A549 (cell line): ENCODE results near the gene SIGLEC9. TPM values are rescaled to one million over a fixed set of nuclear protein-coding genes. Genes with fewer than 3 reads are reported as not detected.

ENCODE experiments used
- ATAC-seq, 2 experiments: fragments of 200-7000 bp in 1 of 2; fragments of >200 bp in 1 of 2; cut with Nextera tagmentation in 1 of 2; cut with Tn5 transposase in 1 of 2; 3 replicates each; pipeline versions ENCODE4 v1.8.0 to v1.9.1; 2018 to 2020; ENCODE audit warnings: mild to moderate bottlenecking in 1 of 2, moderate library complexity in 1 of 2
- CTCF ChIA-PET: fragments of 300-600 bp; sonication (Branson Sonifier 250); formaldehyde crosslinking; extraction: SDS; loops from one replicate; lab custom pipeline; 2021; ENCODE audit warnings: antibody characterized with exemption, inconsistent platforms; lab: Yijun Ruan, JAX
- POLR2A ChIA-PET: fragments of 350-600 bp; formaldehyde crosslinking; extraction: SDS; loops from one replicate; lab custom pipeline; 2021; ENCODE audit warnings: antibody characterized with exemption, inconsistent platforms; lab: Yijun Ruan, JAX
- DNase-seq, 2 experiments: peaks; one replicate each; pipeline versions ENCODE4 v3.0.0 to v3.0.0-alpha.2; 2011 to 2016; ENCODE audit warnings: low read depth in 1 of 2, low spot score in 1 of 2
- FAIRE-seq: peaks from 2 replicates; lab custom pipeline; 2011; peaks lifted over from hg19 to GRCh38; lab: Jason Lieb, UNC
- H3K27ac ChIP-seq, 2 experiments: fragments of >200 bp; sonication (Bioruptor Twin); formaldehyde crosslinking; 3 replicates each; pipeline ENCODE4 v1.5.1; 2016 to 2017
- H3K4me1 ChIP-seq: fragments of >200 bp; sonication (Bioruptor Twin); formaldehyde crosslinking; 3 replicates; pipeline ENCODE4 v1.6.1; 2016
- H3K4me2 ChIP-seq: fragments of >200 bp; sonication (Bioruptor Twin); formaldehyde crosslinking; 3 replicates; pipeline ENCODE4 v1.6.1; 2016
- H3K4me3 ChIP-seq: fragments of >200 bp; sonication (Bioruptor Twin); formaldehyde crosslinking; 3 replicates; pipeline ENCODE4 v1.5.1; 2016
- H3K9me3 ChIP-seq: fragments of >200 bp; sonication (Bioruptor Twin); formaldehyde crosslinking; 3 replicates; pipeline ENCODE4 v1.6.1; 2016
- CBX2 ChIP-seq: fragments of 200-600 bp; sonication (generic); IDR thresholded peaks from 2 replicates; pipeline ENCODE4 v1.6.1; 2016; ENCODE audit warnings: low read depth, mild to moderate bottlenecking, borderline replicate concordance
- CBX8 ChIP-seq: fragments of 200-600 bp; sonication (generic); IDR thresholded peaks from 2 replicates; pipeline ENCODE4 v1.6.1; 2016
- CEBPB ChIP-seq, 2 experiments: fragments of >200 bp in 1 of 2; sonication (Bioruptor Twin) in 1 of 2; formaldehyde crosslinking in 1 of 2; IDR thresholded peaks; 2 replicates each; pipeline ENCODE4 v1.6.1; 2012 to 2016
- CTCF ChIP-seq: fragments of >200 bp; sonication (Bioruptor Twin); formaldehyde crosslinking; IDR thresholded peaks from 3 replicates; pipeline ENCODE4 v1.5.1; 2016
- EHMT2 ChIP-seq: fragments of 200-600 bp; sonication (generic); IDR thresholded peaks from 2 replicates; pipeline ENCODE4 v1.6.1; 2016; ENCODE audit warnings: antibody characterized with exemption, low read depth, mild to moderate bottlenecking, moderate library complexity
- ELK1 ChIP-seq: fragments of 150-350 bp; IDR thresholded peaks from 2 replicates; pipeline ENCODE4 v1.6.1; 2014; ENCODE audit warnings: low read depth, mild to moderate bottlenecking, low read length
- GATA3 ChIP-seq: IDR thresholded peaks from 2 replicates; pipeline ENCODE4 v1.6.1; 2012; ENCODE audit warnings: borderline replicate concordance
- HDAC2 ChIP-seq: fragments of 200-600 bp; sonication (generic); IDR thresholded peaks from 2 replicates; pipeline ENCODE4 v1.6.1; 2016
- KDM5A ChIP-seq: fragments of 200-600 bp; sonication (generic); IDR thresholded peaks from 2 replicates; pipeline ENCODE4 v1.6.1; 2016; ENCODE audit warnings: antibody characterized with exemption, mild to moderate bottlenecking
- MAFK ChIP-seq: fragments of 450-650 bp; IDR thresholded peaks from 2 replicates; pipeline ENCODE4 v1.6.1; 2014; ENCODE audit not compliant: partially characterized antibody
- MAX ChIP-seq: IDR thresholded peaks from 2 replicates; pipeline ENCODE4 v1.6.1; 2012
- MAZ ChIP-seq: fragments of 150-350 bp; IDR thresholded peaks from 2 replicates; pipeline ENCODE4 v1.6.1; 2014; ENCODE audit warnings: antibody characterized with exemption, low read depth, low read length, borderline replicate concordance
- NFE2L2 ChIP-seq: fragments of 150-350 bp; conservative IDR thresholded peaks from 2 replicates; pipeline ENCODE4 v1.6.1; 2014; ENCODE audit warnings: low read length
- NPAS2 ChIP-seq: fragments of 250-450 bp; sonication (Bioruptor Pico); IDR thresholded peaks from 2 replicates; pipeline ENCODE4 v1.8.0; 2022; ENCODE audit warnings: mild to moderate bottlenecking, moderate library complexity, borderline replicate concordance
- PBX3 ChIP-seq: IDR thresholded peaks from 2 replicates; pipeline ENCODE4 v1.6.1; 2012
- PHF8 ChIP-seq: fragments of 200-600 bp; sonication (generic); IDR thresholded peaks from 2 replicates; pipeline ENCODE4 v1.6.1; 2016; ENCODE audit warnings: low read depth, mild to moderate bottlenecking, antibody characterized with exemption, moderate library complexity, borderline replicate concordance
- POLR2A ChIP-seq: IDR thresholded peaks from 2 replicates; pipeline ENCODE4 v1.6.1; 2012; ENCODE audit warnings: mild to moderate bottlenecking, low read length
- RAD21 ChIP-seq, 2 experiments: fragments of >200 bp in 1 of 2; sonication (Bioruptor Twin) in 1 of 2; formaldehyde crosslinking in 1 of 2; IDR thresholded peaks in 1 of 2; conservative IDR thresholded peaks in 1 of 2; 2 replicates in 1 of 2; 3 replicates in 1 of 2; pipeline ENCODE4 v1.6.1; 2012 to 2018; ENCODE audit warnings: inconsistent platforms in 1 of 2
- RCOR1 ChIP-seq: fragments of 150-350 bp; IDR thresholded peaks from 2 replicates; pipeline ENCODE4 v1.6.1; 2014; ENCODE audit warnings: antibody characterized with exemption, low read length, low read depth
- RFX5 ChIP-seq: fragments of 450-650 bp; IDR thresholded peaks from 2 replicates; pipeline ENCODE4 v1.7.1; 2014; ENCODE audit warnings: antibody characterized with exemption, mild to moderate bottlenecking, moderate library complexity
- RNF2 ChIP-seq: fragments of 200-600 bp; sonication (generic); IDR thresholded peaks from 2 replicates; pipeline ENCODE4 v1.6.1; 2016; ENCODE audit warnings: low read depth, mild to moderate bottlenecking, antibody characterized with exemption, moderate library complexity, borderline replicate concordance
- SMC3 ChIP-seq: fragments of >200 bp; sonication (Bioruptor Twin); formaldehyde crosslinking; IDR thresholded peaks from 3 replicates; pipeline ENCODE4 v1.6.1; 2018; ENCODE audit warnings: inconsistent platforms
- ZC3H11A ChIP-seq: fragments of 450-650 bp; IDR thresholded peaks from 2 replicates; pipeline ENCODE4 v1.6.1; 2014; ENCODE audit warnings: antibody characterized with exemption, mild to moderate bottlenecking
- WGBS: methylation state at CpG from one replicate; pipeline ENCODE4 v1.1.6; 2017; ENCODE audit errors: missing lambda C conversion rate; 5-methylcytosine and 5-hydroxymethylcytosine counted together
- polyA plus RNA-seq, 4 experiments: library from polyadenylated mRNA; depleted of rRNA in 3 of 4; stranded (reverse); fragments of >200 nt; fragmentation: RNase III in 1 of 4; extraction: RNeasy Plus Mini Kit Qiagen cat#74134 plus additional on column Dnase treatment in 1 of 4; gene quantifications; 2 replicates in 3 of 4; 3 replicates in 1 of 4; pipeline ENCODE4 v1.2.3, GENCODE V29; 2011 to 2017

Gene SIGLEC9
- polyA plus RNA-seq, 2 of the 4 experiments (the other 2 are of a cell fraction), result not detected

- FAIRE-seq (peak; percentile 32), DNase-seq (peak; percentile 41 to 67), ATAC-seq (peak; percentile 51 to 84; a peak in 5 of 6 replicates)
- POLR2A ChIA-PET, result no interaction called here
- Histone ChIP-seq H3K4me3 (no peak overlapping the region), H3K9me3 (no peaks in the 10 kb centered on the region), H3K4me1 (no peaks in the 10 kb centered on the region), H3K4me2 (no peak overlapping the region), H3K27ac (no peak overlapping the region)
- 24% methylated on average over 7 of the region's 7 CpGs for WGBS
- CTCF ChIA-PET, result interaction anchor here (0.6 to 3.1 kb wide), 25 partner anchors 9 to 435 kb away, joined by 3 to 31 read pairs (median 4); no protein-coding TSS in a partner anchor
- TF ChIP-seq GATA3 (no peak), CBX8 (no peak), ZC3H11A (no peak), MAFK (peak; percentile 29), RNF2 (no peak), PBX3 (no peak), NFE2L2 (0 out of 2 replicates have a peak, but pooled peaks have one; percentile 1), CTCF (peak; percentile 57), RAD21 (conservative IDR thresholded peaks at IDR 0.05 in 1 of 2, IDR thresholded peaks at IDR 0.05 in 1 of 2) (peak; percentile 50 to 64; a peak in 4 of 5 replicates), SMC3 (peak; percentile 33; the same call in 1 of the 3 replicates), PHF8 (no peak), NPAS2 (no peak), RFX5 (no peak), EHMT2 (no peak), HDAC2 (no peak)
These were observed 33.9 kb downstream of the SIGLEC9 start for GRCh38 chr19:51158474-51159129.

GRCh38 chr19:51159656-51160055 is 35.0 kb downstream of the SIGLEC9 start:
- Histone ChIP-seq H3K27ac (no peak overlapping the region), H3K4me3 (no peak overlapping the region), H3K4me1 (no peaks in the 10 kb centered on the region), H3K9me3 (no peaks in the 10 kb centered on the region), H3K4me2 (no peak overlapping the region)
- TF ChIP-seq PHF8 (no peak), CEBPB (IDR thresholded peaks at IDR 0.05) (no peak)
- ChIA-PET CTCF (interaction anchor here (0.7 to 2.0 kb wide), 6 partner anchors 10 to 287 kb away, joined by 3 to 9 read pairs (median 3); no protein-coding TSS in a partner anchor), POLR2A (no interaction called here)
- no peak for FAIRE-seq
- no peak for DNase-seq
- no peak for ATAC-seq
- 65% methylated on average over 4 of the region's 4 CpGs for WGBS

- H3K27ac ChIP-seq, result no peak overlapping the region
- DNase-seq (no peak), ATAC-seq (no peak)
- ChIA-PET POLR2A (no interaction called here), CTCF (interaction anchor here (1.0 to 1.4 kb wide), 2 partner anchors 10 to 16 kb away, joined by 3 to 4 read pairs; no protein-coding TSS in a partner anchor)
- H3K9me3 ChIP-seq, result no peaks in the 10 kb centered on the region
- 13% methylated on average over 1 of the region's 1 CpG for WGBS
- H3K4me2 ChIP-seq, result no peak overlapping the region
- no peak overlapping the region for H3K4me3 ChIP-seq
- TF ChIP-seq ELK1, result no peak
- TF ChIP-seq MAZ, result no peak
- TF ChIP-seq RCOR1, result no peak
- TF ChIP-seq MAX, result no peak
- TF ChIP-seq POLR2A, result no peak
- TF ChIP-seq CBX2, result no peak
- TF ChIP-seq KDM5A, result no peak
- TF ChIP-seq, all 56 proteins: peak for 0
- FAIRE-seq, result no peak
- no peaks in the 10 kb centered on the region for H3K4me1 ChIP-seq
These were observed 36.6 kb downstream of the SIGLEC9 start for GRCh38 chr19:51161266-51161665.
